H9 (cell line): Measurements from ENCODE around the gene PXN. TPM values are rescaled to one million over a fixed set of nuclear protein-coding genes. Genes with fewer than 3 reads are reported as not detected.

Source experiments
- DNase-seq: peaks from one replicate; pipeline ENCODE4 v3.0.0-alpha.2; 2017
- H2AFZ ChIP-seq: one replicate; pipeline ENCODE4 v1.6.1; 2013; ENCODE audit warnings: mild to moderate bottlenecking, low read length, control low read depth, moderate library complexity
- H2AK5ac ChIP-seq: 2 replicates; pipeline ENCODE4 v1.6.1; 2013; ENCODE audit warnings: low read length, control low read depth, mixed read lengths; ENCODE audit not compliant: insufficient read length
- H2BK120ac ChIP-seq: one replicate; pipeline ENCODE4 v1.6.1; 2013; ENCODE audit warnings: low read depth, mild to moderate bottlenecking, low read length, control low read depth, inconsistent platforms; ENCODE audit not compliant: poor library complexity, severe bottlenecking
- H2BK12ac ChIP-seq: 2 replicates; pipeline ENCODE4 v1.6.1; 2013; ENCODE audit warnings: low read length, control low read depth, mixed read lengths, low read depth; ENCODE audit not compliant: insufficient read length
- H2BK15ac ChIP-seq: 2 replicates; pipeline ENCODE4 v1.6.1; 2013; ENCODE audit warnings: low read depth, low read length, control low read depth
- H2BK20ac ChIP-seq: one replicate; pipeline ENCODE4 v1.6.1; 2013; ENCODE audit warnings: low read depth, mild to moderate bottlenecking, low read length, control low read depth, inconsistent platforms; ENCODE audit not compliant: poor library complexity, severe bottlenecking
- H2BK5ac ChIP-seq: 2 replicates; pipeline ENCODE4 v1.6.1; 2013; ENCODE audit warnings: low read length, control low read depth, mixed read lengths; ENCODE audit not compliant: insufficient read length
- H3K14ac ChIP-seq: 2 replicates; pipeline ENCODE4 v1.6.1; 2013; ENCODE audit warnings: low read length, control low read depth; ENCODE audit not compliant: insufficient read depth
- H3K18ac ChIP-seq: 2 replicates; pipeline ENCODE4 v1.6.1; 2013; ENCODE audit warnings: low read depth, mild to moderate bottlenecking, mixed read lengths, low read length, control low read depth; ENCODE audit not compliant: insufficient read length
- H3K23ac ChIP-seq: 2 replicates; pipeline ENCODE4 v1.6.1; 2013; ENCODE audit warnings: low read length, control low read depth, mixed read lengths, low read depth; ENCODE audit not compliant: insufficient read length
- H3K23me2 ChIP-seq: 2 replicates; pipeline ENCODE4 v1.6.1; 2013; ENCODE audit warnings: low read depth, mild to moderate bottlenecking, mixed read lengths, low read length, control low read depth; ENCODE audit not compliant: insufficient read length, poor library complexity, severe bottlenecking
- H3K27ac ChIP-seq: 2 replicates; pipeline ENCODE4 v1.5.1; 2013; ENCODE audit warnings: low read length, control low read depth, mixed read lengths, low read depth; ENCODE audit not compliant: insufficient read length
- H3K27me3 ChIP-seq: 2 replicates; pipeline ENCODE4 v1.6.1; 2013; ENCODE audit warnings: low read length, control low read depth, inconsistent platforms; ENCODE audit not compliant: insufficient read depth
- H3K4ac ChIP-seq: 2 replicates; pipeline ENCODE4 v1.6.1; 2013; ENCODE audit warnings: low read depth, mild to moderate bottlenecking, control low read depth, inconsistent platforms, low read length, moderate library complexity
- H3K4me1 ChIP-seq: 2 replicates; pipeline ENCODE4 v1.6.1; 2013; ENCODE audit warnings: low read length, control low read depth, inconsistent platforms; ENCODE audit not compliant: insufficient read depth
- H3K4me2 ChIP-seq: 2 replicates; pipeline ENCODE4 v1.6.1; 2013; ENCODE audit warnings: low read length, control low read depth, mixed read lengths; ENCODE audit not compliant: insufficient read length, insufficient read depth
- H3K56ac ChIP-seq: 2 replicates; pipeline ENCODE4 v1.6.1; 2013; ENCODE audit warnings: low read depth, mild to moderate bottlenecking, mixed read lengths, low read length, control low read depth; ENCODE audit not compliant: insufficient read length
- H3K79me1 ChIP-seq: 2 replicates; pipeline ENCODE4 v1.6.1; 2013; ENCODE audit warnings: low read depth, mild to moderate bottlenecking, moderate library complexity, low read length, control low read depth, inconsistent platforms; ENCODE audit not compliant: insufficient read depth, poor library complexity, severe bottlenecking
- H3K79me2 ChIP-seq: 2 replicates; pipeline ENCODE4 v1.6.1; 2013; ENCODE audit warnings: low read length, control low read depth, inconsistent platforms; ENCODE audit not compliant: insufficient read depth
- H3K9ac ChIP-seq: 2 replicates; pipeline ENCODE4 v1.6.1; 2013; ENCODE audit warnings: low read length, control low read depth, mixed read lengths; ENCODE audit not compliant: insufficient read length; ENCODE audit errors: extremely low read depth
- H3K9me3 ChIP-seq: one replicate; pipeline ENCODE4 v1.6.1; 2013; ENCODE audit warnings: low read depth, low read length, inconsistent platforms; ENCODE audit not compliant: control insufficient read depth
- H3T11ph ChIP-seq: one replicate; pipeline ENCODE4 v1.6.1; 2013; ENCODE audit warnings: mild to moderate bottlenecking, low read length, control low read depth, inconsistent platforms
- H4K20me1 ChIP-seq: one replicate; pipeline ENCODE4 v1.6.1; 2013; ENCODE audit not compliant: control insufficient read depth, insufficient read length, insufficient read depth
- H4K5ac ChIP-seq: 2 replicates; pipeline ENCODE4 v1.6.1; 2013; ENCODE audit warnings: low read depth, mild to moderate bottlenecking, mixed read lengths, low read length, control low read depth; ENCODE audit not compliant: insufficient read length
- H4K8ac ChIP-seq: replicated peaks from 2 replicates; pipeline ENCODE4 v1.6.1; 2013; ENCODE audit warnings: low read length, control low read depth, mixed read lengths, low read depth; ENCODE audit not compliant: insufficient read length
- H4K91ac ChIP-seq: 2 replicates; pipeline ENCODE4 v1.6.1; 2013; ENCODE audit warnings: low read depth, mild to moderate bottlenecking, moderate library complexity, mixed read lengths, low read length, control low read depth; ENCODE audit not compliant: insufficient read length
- H3K27ac Mint-ChIP-seq, 3 experiments: 2 replicates in 2 of 3; 3 replicates in 1 of 3; pipeline ENCODE4 v1.8.0; 2020 to 2021; ENCODE audit warnings: mixed read lengths in 3 of 3, mild to moderate bottlenecking in 1 of 3, moderate library complexity in 1 of 3
- H3K27me3 Mint-ChIP-seq: 2 replicates; pipeline ENCODE4 v1.8.0; 2021; ENCODE audit warnings: low read depth, mild to moderate bottlenecking, moderate library complexity, mixed read lengths
- H3K36me3 Mint-ChIP-seq, 3 experiments: 2 replicates in 2 of 3; 3 replicates in 1 of 3; pipeline ENCODE4 v1.8.0; 2020 to 2021; ENCODE audit warnings: low read depth in 3 of 3, mixed read lengths in 3 of 3; ENCODE audit not compliant: insufficient read depth in 1 of 3
- H3K4me1 Mint-ChIP-seq, 2 experiments: 2 replicates each; pipeline ENCODE4 v1.8.0; 2020; ENCODE audit warnings: mixed read lengths in 2 of 2
- H3K4me3 Mint-ChIP-seq, 2 experiments: 2 replicates in 1 of 2; 3 replicates in 1 of 2; pipeline ENCODE4 v1.8.0; 2020 to 2021; ENCODE audit warnings: mild to moderate bottlenecking in 2 of 2, mixed read lengths in 2 of 2, moderate library complexity in 1 of 2
- H3K9me3 Mint-ChIP-seq, 2 experiments: 2 replicates in 1 of 2; 3 replicates in 1 of 2; pipeline ENCODE4 v1.8.0; 2020; ENCODE audit warnings: mild to moderate bottlenecking in 2 of 2, mixed read lengths in 2 of 2, moderate library complexity in 1 of 2
- CTCF ChIP-seq: fragments of 200-600 bp; sonication (generic); conservative IDR thresholded peaks from 3 replicates; pipeline ENCODE4 v1.8.0; 2021; ENCODE audit warnings: antibody characterized with exemption, mild to moderate bottlenecking
- WGBS: extraction: QIAGEN DNeasy Blood & Tissue Kit; methylation state at CpG from one replicate; pipeline ENCODE4 v1.1.7; 2013; ENCODE audit warnings: missing lambda C conversion rate, low lambda C conversion rate, mixed read lengths; ENCODE audit not compliant: insufficient read length; ENCODE audit errors: extremely low coverage; 5-methylcytosine and 5-hydroxymethylcytosine counted together
- total RNA-seq: library from RNA; stranded (reverse); gene quantifications from 2 replicates; pipeline ENCODE4 v1.2.1, GENCODE V29; 2021

Gene PXN
- total RNA-seq, 1 experiment from 2014 or later: 92.8 TPM

- TF ChIP-seq CTCF: no peak
- Mint-ChIP-seq H3K27me3 (no peaks in the 10 kb centered on the region), H3K9me3 (no peaks in the 10 kb centered on the region), H3K36me3 (peaks cover 0 to 9% (median 0%) of the 10 kb centered on the region in 3 experiments; a peak in 4 of 7 replicates), H3K4me3 (no peak overlapping the region), H3K27ac (0 out of 7 replicates have a peak overlapping the region, but pooled peaks of 1 of the 3 experiments have one; percentile 4), H3K4me1 (peaks cover 20 to 35% of the 10 kb centered on the region in 2 experiments)
- no peaks in the 10 kb centered on the region for H4K20me1 ChIP-seq
- H3K79me2 ChIP-seq: peaks cover 38% of the 10 kb centered on the region; the same call in 1 of the 2 replicates
- no peak overlapping the region for H4K5ac ChIP-seq
- H3K9me3 ChIP-seq: no peaks in the 10 kb centered on the region
- H3T11ph ChIP-seq: no peak overlapping the region
- no peak overlapping the region for H3K9ac ChIP-seq
- H2BK15ac ChIP-seq: no peak overlapping the region
- no peak overlapping the region for H2BK5ac ChIP-seq
- H3K56ac ChIP-seq: no peak overlapping the region
- no peak overlapping the region for H2BK120ac ChIP-seq
- no peak overlapping the region for H3K23ac ChIP-seq
- no peak overlapping the region for H2AK5ac ChIP-seq
- peaks cover 3% of the 10 kb centered on the region for H3K79me1 ChIP-seq
- no peak overlapping the region for H4K91ac ChIP-seq
- H2BK20ac ChIP-seq: no peak overlapping the region
- no peaks in the 10 kb centered on the region for H3K23me2 ChIP-seq
- no CpG with 5 or more reads among the region's 4 CpGs for WGBS
- H2AFZ ChIP-seq: no peak overlapping the region
- no peak overlapping the region for H3K4me2 ChIP-seq
- H3K4ac ChIP-seq: no peak overlapping the region
- no peaks in the 10 kb centered on the region; the same call in 1 of the 2 replicates for H3K27me3 ChIP-seq
- peaks cover 4% of the 10 kb centered on the region; the same call in 1 of the 2 replicates for H3K4me1 ChIP-seq
- DNase-seq: peak; percentile 31
- H3K27ac ChIP-seq: no peak overlapping the region
- no peak overlapping the region for H4K8ac ChIP-seq
- H3K18ac ChIP-seq: no peak overlapping the region
- H3K14ac ChIP-seq: no peak overlapping the region; the same call in 1 of the 2 replicates
- no peak overlapping the region for H2BK12ac ChIP-seq
These were observed 16.2 kb downstream of the PXN start for GRCh38 chr12:120249266-120249874.
